ENCODE data around the gene TRPT1. TPM values are rescaled to one million over a fixed set of nuclear protein-coding genes. Genes with fewer than 3 reads are reported as not detected.
"Not testable (repeated sequence)": the region's sequence is repeated elsewhere in the genome, so short reads cannot be mapped to it uniquely, and the experiment has no call there.

TRPT1 gene
- total RNA-seq, 1 donor from 2014 or later, result 19.3 TPM

- no peak for DNase-seq (ENCODE audit: low read depth in 2 of 2)
Measured at GRCh38 chr11:64258946-64259532, 33.1 kb upstream of the TRPT1 start.

GRCh38 chr11:64258356-64258755 is 32.4 kb upstream of the TRPT1 start:
- DNase-seq (ENCODE audit: low read depth in 2 of 2), result no peak

- DNase-seq (ENCODE audit: low read depth in 2 of 2), result no peak
Measured at GRCh38 chr11:64256300-64256699, 30.3 kb upstream of the TRPT1 start.

- no peak for DNase-seq (ENCODE audit: low read depth in 2 of 2)
Measured at GRCh38 chr11:64255135-64256128, 29.4 kb upstream of the TRPT1 start.

- no peak for DNase-seq (ENCODE audit: low read depth in 2 of 2)
Measured at GRCh38 chr11:64254326-64254725, 28.3 kb upstream of the TRPT1 start.

GRCh38 chr11:64253481-64253880 is 27.5 kb upstream of the TRPT1 start:
- DNase-seq (ENCODE audit: low read depth in 2 of 2), result no peak

GRCh38 chr11:64253043-64253442 is 27.1 kb upstream of the TRPT1 start:
- DNase-seq (ENCODE audit: low read depth in 2 of 2), result no peak

- no peak for DNase-seq (ENCODE audit: low read depth in 2 of 2)
Measured at GRCh38 chr11:64252003-64252872, 26.3 kb upstream of the TRPT1 start.

GRCh38 chr11:64251753-64252002 is 25.7 kb upstream of the TRPT1 start:
- no peak for DNase-seq (ENCODE audit: low read depth in 2 of 2)

- peak in 1 of 2 donors; percentile 54 for DNase-seq (ENCODE audit: low read depth in 2 of 2)
Measured at GRCh38 chr11:64251016-64251752, 25.2 kb upstream of the TRPT1 start, which contains the start of gene PLCB3. Gene PLCB3 (plus strand): TSS chr11:64251530. CDS start chr11:64251650, 120 bp downstream.

GRCh38 chr11:64250415-64251015 is 24.5 kb upstream of the TRPT1 start:
- no peak for DNase-seq (ENCODE audit: low read depth in 2 of 2)

GRCh38 chr11:64249563-64250414 is 23.8 kb upstream of the TRPT1 start:
- DNase-seq (ENCODE audit: low read depth in 2 of 2), result no peak

- DNase-seq (ENCODE audit: low read depth in 2 of 2), result no peak
Measured at GRCh38 chr11:64249038-64249437, 23.1 kb upstream of the TRPT1 start.

- no peak for DNase-seq (ENCODE audit: low read depth in 2 of 2)
Measured at GRCh38 chr11:64248578-64248977, 22.6 kb upstream of the TRPT1 start.

- no peak for DNase-seq (ENCODE audit: low read depth in 2 of 2)
Measured at GRCh38 chr11:64247729-64248531, 21.9 kb upstream of the TRPT1 start.

GRCh38 chr11:64246871-64247728 is 21.1 kb upstream of the TRPT1 start, which contains the start of gene PPP1R14B:
Gene PPP1R14B (minus strand): TSS chr11:64246943. CDS start chr11:64246673, 270 bp downstream.
- peak; percentile 51 to 89 for DNase-seq (ENCODE audit: low read depth in 2 of 2)

GRCh38 chr11:64246621-64246870 is 20.6 kb upstream of the TRPT1 start:
- DNase-seq (ENCODE audit: low read depth in 2 of 2), result not testable (repeated sequence)

Measured in dermis microvascular lymphatic vessel endothelial cell (primary cell).